Measurements from ENCODE around the gene JMJD8. TPM values are rescaled to one million over a fixed set of nuclear protein-coding genes. Genes with fewer than 3 reads are reported as not detected.

Gene JMJD8
- total and polyA plus RNA-seq, 10 of the 15 experiments (the other 5 are each of a cell fraction or from before 2014, with no cell fraction given), result 1.00 to 50.4 (median 30.7) TPM

GRCh38 chr16:674968-675883 lies 8.9 kb downstream of the JMJD8 start, which contains the start of gene RHBDL1 (continued):
- TF ChIP-seq BCL3 (IDR thresholded peaks at IDR 0.05; ENCODE audit: borderline replicate concordance, insufficient read depth, low read depth, low read length, poor library complexity, severe bottlenecking), result peak; percentile 23
- TF ChIP-seq RBBP5 (conservative IDR thresholded peaks at IDR 0.05), result no peak
- peak; percentile 66 for TF ChIP-seq POLR2A (IDR thresholded peaks at IDR 0.05; ENCODE audit: low read depth, low read length)
- TF ChIP-seq BACH1 (IDR thresholded peaks at IDR 0.05; ENCODE audit: borderline replicate concordance), result peak; percentile 85; the same call in 1 of the 2 replicates
- TF ChIP-seq GATAD2B (conservative IDR thresholded peaks at IDR 0.05; ENCODE audit: low read depth), result peak; percentile 56
- TF ChIP-seq MTA3 (IDR thresholded peaks at IDR 0.05; ENCODE audit: borderline replicate concordance, low read length), result no peak
- TF ChIP-seq POLR2AphosphoS2 (IDR thresholded peaks at IDR 0.05; ENCODE audit: low read depth, low read length), result peak; percentile 71; the same call in 1 of the 2 replicates

GRCh38 chr16:674214-674881 lies 9.8 kb downstream of the JMJD8 start:
- Histone ChIP-seq H4K20me1 (ENCODE audit: control insufficient read depth, insufficient read depth) (no peaks in the 10 kb centered on the region; the same call in 1 of the 2 replicates), H3K79me2 (ENCODE audit: control insufficient read depth, insufficient read depth, low read length) (peaks cover 2% of the 10 kb centered on the region; the same call in 1 of the 2 replicates), H2AFZ (ENCODE audit: control insufficient read depth, low read depth, low read length) (no peak overlapping the region), H3K4me1 (ENCODE audit: control insufficient read depth, insufficient read depth, low read length) (no peaks in the 10 kb centered on the region), H3K4me2 (ENCODE audit: control insufficient read depth, insufficient read depth) (no peak overlapping the region), H3K9me3 (replicated peaks; ENCODE audit: control insufficient read depth, insufficient read depth, low read length) (no peaks in the 10 kb centered on the region), H3K36me3 (ENCODE audit: control insufficient read depth in 2 of 2, insufficient read depth in 2 of 2, low read length in 1 of 2) (peaks cover 0 to 18% of the 10 kb centered on the region in 2 experiments; a peak in 3 of 4 replicates), H3K4me3 (no peak overlapping the region), H3K27ac (ENCODE audit: control insufficient read depth, insufficient read depth) (no peak overlapping the region), H3K9ac (ENCODE audit: control insufficient read depth, insufficient read depth, low read length) (no peak overlapping the region), H3K27me3 (replicated peaks in 1 of 2; ENCODE audit: control insufficient read depth in 2 of 2, insufficient read depth in 2 of 2, low read length in 1 of 2) (no peaks in the 10 kb centered on the region)
- ChIA-PET RAD21 (ENCODE audit: unreplicated experiment) (no interaction called here), SMC1A (ENCODE audit: uncharacterized antibody, unreplicated experiment) (no interaction called here), CTCF (no interaction called here), POLR2A (no interaction called here)
- no peak for ATAC-seq
- WGBS (ENCODE audit: insufficient coverage, insufficient replicate concordance, low lambda C conversion rate, missing lambda C conversion rate), result 92% methylated on average over 22 of the region's 22 CpGs
- DNase-seq (ENCODE audit: low read depth, low spot score), result no peak
- FAIRE-seq, result no peak
- TF ChIP-seq POLR2A (IDR thresholded peaks at IDR 0.05; ENCODE audit: low read depth, low read length), result peak; percentile 21; the same call in 1 of the 2 replicates
- no peak for TF ChIP-seq BCLAF1 (IDR thresholded peaks at IDR 0.05)
- TF ChIP-seq POLR2AphosphoS5 (IDR thresholded peaks at IDR 0.05; ENCODE audit: low read length), result 0 out of 2 replicates have a peak, but pooled peaks have one; percentile 20
- no peak for TF ChIP-seq BCL11A (IDR thresholded peaks at IDR 0.05; ENCODE audit: low read depth, low read length)
- intact Hi-C loops (cut with micrococcal nuclease; ENCODE audit: unreplicated experiment), result no loop called here
- TSS peak; percentile 43 for BruUV-seq (replicated peaks)
- in situ Hi-C loops (cut with MboI), result no loop called here
